ENCODE data around the gene RANGRF. TPM values are rescaled to one million over a fixed set of nuclear protein-coding genes. Genes with fewer than 3 reads are reported as not detected.

The RANGRF gene
- polyA plus RNA-seq, 1 of the 3 experiments (the other 2 are of a cell fraction) = 55.9 TPM

DNA sequence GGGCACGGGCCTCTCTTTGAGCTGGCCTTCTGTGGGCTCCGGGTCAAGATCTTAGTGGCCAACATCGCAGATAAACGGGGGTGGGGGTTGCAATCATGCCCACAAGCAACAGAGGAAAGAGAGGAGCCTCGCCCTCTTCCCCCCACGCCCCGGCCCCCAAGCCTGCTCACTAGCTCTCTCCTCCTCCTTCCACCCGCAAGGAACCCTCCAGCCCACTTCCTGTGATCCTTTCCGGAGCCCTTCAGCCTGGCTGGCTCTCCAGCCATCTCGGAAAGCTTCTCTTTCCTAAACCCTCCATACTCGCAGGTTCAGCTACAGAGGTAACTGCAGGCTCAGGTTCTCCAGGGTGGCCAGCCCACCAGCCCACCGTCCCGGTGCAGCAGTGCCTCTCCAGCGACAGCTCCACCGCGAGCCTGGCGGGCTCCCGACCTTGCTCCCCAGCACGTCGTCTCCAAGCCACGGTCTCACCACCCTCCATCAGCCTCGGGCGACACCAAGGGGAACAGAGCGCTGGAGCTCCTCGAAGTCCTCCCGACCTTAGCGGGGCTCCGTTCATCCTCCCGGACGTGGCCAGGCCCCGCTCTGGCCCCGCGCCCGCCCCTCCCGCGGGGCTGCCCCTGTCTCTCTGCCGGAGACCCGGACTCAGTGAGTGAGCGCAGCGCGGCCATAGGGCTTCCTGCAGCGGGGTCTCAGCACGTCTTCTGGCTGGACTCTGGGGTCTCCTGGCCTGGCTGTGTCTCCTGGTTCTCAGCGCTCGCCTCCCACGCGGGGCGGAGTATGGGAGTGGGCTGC is 38.2 kb downstream of the RANGRF start (continued):
- TF ChIP-seq POLR2AphosphoS5 (IDR thresholded peaks at IDR 0.05; ENCODE audit: low read depth, low read length) = no peak
- no peak for TF ChIP-seq TCF12 (IDR thresholded peaks at IDR 0.05)
- TF ChIP-seq RFX5 (IDR thresholded peaks at IDR 0.05; ENCODE audit: low read length) = no peak

DNA sequence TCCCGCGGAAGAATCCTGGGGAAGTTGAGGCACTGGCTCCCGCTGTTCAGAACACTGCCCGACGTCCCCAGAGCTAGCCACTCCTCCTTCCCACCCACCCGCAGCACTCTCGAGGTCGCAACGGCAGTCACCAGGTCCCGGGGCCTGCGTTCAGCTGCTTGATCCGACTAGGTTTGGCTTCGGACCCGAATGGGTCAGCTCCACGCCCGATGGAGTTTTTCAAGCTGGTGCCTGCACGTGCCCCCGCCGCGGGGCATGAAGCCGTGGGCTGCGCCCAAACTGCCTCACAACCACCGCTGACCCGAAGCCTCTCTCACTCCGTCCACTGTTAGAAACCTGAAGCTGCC is 38.8 kb downstream of the RANGRF start:
- Histone ChIP-seq H3K79me2 (ENCODE audit: insufficient read depth) (no peaks in the 10 kb centered on the region), H3F3A (replicated peaks; ENCODE audit: insufficient read depth) (no peaks in the 10 kb centered on the region), H3K9me3 (no peaks in the 10 kb centered on the region), H2AFZ (ENCODE audit: low read depth) (no peak overlapping the region), H3K9me2 (no peaks in the 10 kb centered on the region), H3K4me2 (no peak overlapping the region), H3K4me1 (ENCODE audit: control insufficient read depth in 1 of 2, insufficient read depth in 2 of 2, low read depth in 1 of 2, low read length in 1 of 2) (peaks cover 0 to 6% of the 10 kb centered on the region in 2 experiments; a peak in 1 of 4 replicates), H3K27me3 (ENCODE audit: insufficient read depth) (no peaks in the 10 kb centered on the region), H4K20me1 (ENCODE audit: insufficient read depth) (no peaks in the 10 kb centered on the region), H3K4me3 (ENCODE audit: low read depth in 2 of 2, low read length in 1 of 2) (peak overlapping the region in 1 of 2 experiments; percentile 24; a peak in 1 of 4 replicates), H3K36me3 (replicated peaks in 1 of 2; ENCODE audit: control insufficient read depth in 1 of 2, insufficient read depth in 2 of 2, low read length in 1 of 2) (no peaks in the 10 kb centered on the region), H3K27ac (ENCODE audit: low read depth in 2 of 2, low read length in 1 of 2) (no peak overlapping the region), H3K9ac (no peak overlapping the region)
- peak; percentile 34 for DNase-seq
- ChIA-PET POLR2A (no interaction called here), CTCF (interaction anchor here (2.1 to 4.2 kb wide), 2 partner anchors 11 to 50 kb away, joined by 4 to 16 read pairs; partner anchors contain the start of gene ODF4)
- 57% methylated on average over 19 of the region's 25 CpGs for WGBS (ENCODE audit: low lambda C conversion rate)
- TF ChIP-seq NFIC (IDR thresholded peaks at IDR 0.05; ENCODE audit: borderline replicate concordance) (no peak), TCF12 (IDR thresholded peaks at IDR 0.05) (no peak), YY1 (IDR thresholded peaks at IDR 0.05; ENCODE audit: low read depth) (no peak), EP300 (IDR thresholded peaks at IDR 0.05; ENCODE audit: borderline replicate concordance in 1 of 2, low read depth in 1 of 2, low read length in 1 of 2) (no peak), RAD21 (IDR thresholded peaks at IDR 0.05; ENCODE audit: low read length) (no peak), SMC3 (IDR thresholded peaks at IDR 0.05; ENCODE audit: low read depth, low read length) (no peak), JUND (IDR thresholded peaks at IDR 0.05) (no peak), POLR2AphosphoS5 (IDR thresholded peaks at IDR 0.05; ENCODE audit: low read depth, low read length) (no peak), GATA2 (CRISPR knock-in tag; IDR thresholded peaks at IDR 0.05) (no peak), RXRA (IDR thresholded peaks at IDR 0.05; ENCODE audit: borderline replicate concordance, low read depth) (no peak)
- TF ChIP-seq, protein P1, sequence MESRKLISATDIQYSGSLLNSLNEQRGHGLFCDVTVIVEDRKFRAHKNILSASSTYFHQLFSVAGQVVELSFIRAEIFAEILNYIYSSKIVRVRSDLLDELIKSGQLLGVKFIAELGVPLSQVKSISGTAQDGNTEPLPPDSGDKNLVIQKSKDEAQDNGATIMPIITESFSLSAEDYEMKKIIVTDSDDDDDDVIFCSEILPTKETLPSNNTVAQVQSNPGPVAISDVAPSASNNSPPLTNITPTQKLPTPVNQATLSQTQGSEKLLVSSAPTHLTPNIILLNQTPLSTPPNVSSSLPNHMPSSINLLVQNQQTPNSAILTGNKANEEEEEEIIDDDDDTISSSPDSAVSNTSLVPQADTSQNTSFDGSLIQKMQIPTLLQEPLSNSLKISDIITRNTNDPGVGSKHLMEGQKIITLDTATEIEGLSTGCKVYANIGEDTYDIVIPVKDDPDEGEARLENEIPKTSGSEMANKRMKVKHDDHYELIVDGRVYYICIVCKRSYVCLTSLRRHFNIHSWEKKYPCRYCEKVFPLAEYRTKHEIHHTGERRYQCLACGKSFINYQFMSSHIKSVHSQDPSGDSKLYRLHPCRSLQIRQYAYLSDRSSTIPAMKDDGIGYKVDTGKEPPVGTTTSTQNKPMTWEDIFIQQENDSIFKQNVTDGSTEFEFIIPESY (IDR thresholded peaks at IDR 0.05; ENCODE audit: borderline replicate concordance, low read depth) = no peak
- TF ChIP-seq, protein P2, sequence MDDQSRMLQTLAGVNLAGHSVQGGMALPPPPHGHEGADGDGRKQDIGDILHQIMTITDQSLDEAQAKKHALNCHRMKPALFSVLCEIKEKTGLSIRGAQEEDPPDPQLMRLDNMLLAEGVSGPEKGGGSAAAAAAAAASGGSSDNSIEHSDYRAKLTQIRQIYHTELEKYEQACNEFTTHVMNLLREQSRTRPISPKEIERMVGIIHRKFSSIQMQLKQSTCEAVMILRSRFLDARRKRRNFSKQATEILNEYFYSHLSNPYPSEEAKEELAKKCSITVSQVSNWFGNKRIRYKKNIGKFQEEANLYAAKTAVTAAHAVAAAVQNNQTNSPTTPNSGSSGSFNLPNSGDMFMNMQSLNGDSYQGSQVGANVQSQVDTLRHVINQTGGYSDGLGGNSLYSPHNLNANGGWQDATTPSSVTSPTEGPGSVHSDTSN (IDR thresholded peaks at IDR 0.05) = no peak
- TF ChIP-seq, protein P3, sequence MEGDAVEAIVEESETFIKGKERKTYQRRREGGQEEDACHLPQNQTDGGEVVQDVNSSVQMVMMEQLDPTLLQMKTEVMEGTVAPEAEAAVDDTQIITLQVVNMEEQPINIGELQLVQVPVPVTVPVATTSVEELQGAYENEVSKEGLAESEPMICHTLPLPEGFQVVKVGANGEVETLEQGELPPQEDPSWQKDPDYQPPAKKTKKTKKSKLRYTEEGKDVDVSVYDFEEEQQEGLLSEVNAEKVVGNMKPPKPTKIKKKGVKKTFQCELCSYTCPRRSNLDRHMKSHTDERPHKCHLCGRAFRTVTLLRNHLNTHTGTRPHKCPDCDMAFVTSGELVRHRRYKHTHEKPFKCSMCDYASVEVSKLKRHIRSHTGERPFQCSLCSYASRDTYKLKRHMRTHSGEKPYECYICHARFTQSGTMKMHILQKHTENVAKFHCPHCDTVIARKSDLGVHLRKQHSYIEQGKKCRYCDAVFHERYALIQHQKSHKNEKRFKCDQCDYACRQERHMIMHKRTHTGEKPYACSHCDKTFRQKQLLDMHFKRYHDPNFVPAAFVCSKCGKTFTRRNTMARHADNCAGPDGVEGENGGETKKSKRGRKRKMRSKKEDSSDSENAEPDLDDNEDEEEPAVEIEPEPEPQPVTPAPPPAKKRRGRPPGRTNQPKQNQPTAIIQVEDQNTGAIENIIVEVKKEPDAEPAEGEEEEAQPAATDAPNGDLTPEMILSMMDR (IDR thresholded peaks at IDR 0.05) = no peak
- TF ChIP-seq, protein P4, sequence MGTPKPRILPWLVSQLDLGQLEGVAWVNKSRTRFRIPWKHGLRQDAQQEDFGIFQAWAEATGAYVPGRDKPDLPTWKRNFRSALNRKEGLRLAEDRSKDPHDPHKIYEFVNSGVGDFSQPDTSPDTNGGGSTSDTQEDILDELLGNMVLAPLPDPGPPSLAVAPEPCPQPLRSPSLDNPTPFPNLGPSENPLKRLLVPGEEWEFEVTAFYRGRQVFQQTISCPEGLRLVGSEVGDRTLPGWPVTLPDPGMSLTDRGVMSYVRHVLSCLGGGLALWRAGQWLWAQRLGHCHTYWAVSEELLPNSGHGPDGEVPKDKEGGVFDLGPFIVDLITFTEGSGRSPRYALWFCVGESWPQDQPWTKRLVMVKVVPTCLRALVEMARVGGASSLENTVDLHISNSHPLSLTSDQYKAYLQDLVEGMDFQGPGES (IDR thresholded peaks at IDR 0.05; ENCODE audit: low read depth, low read length) = no peak

Data from SK-N-SH (cell line).